Breast epithelium (tissue), 4 donors: ENCODE results near the gene GDF2. TPM values are rescaled to one million over a fixed set of nuclear protein-coding genes. Genes with fewer than 3 reads are reported as not detected.

Experiments used
- DNase-seq, 2 donors: peaks; one replicate each; pipeline ENCODE4 v3.0.0-alpha.2; 2019; ENCODE audit warnings: low spot score in 2 of 2
- H3K27ac ChIP-seq, 2 donors: fragments of 200-600 bp; sonication (generic) in 1 of 2; one replicate each; pipeline ENCODE4 v1.5.1; 2016 to 2019; ENCODE audit warnings: mild to moderate bottlenecking in 1 of 2
- H3K27me3 ChIP-seq, 2 donors: fragments of 200-600 bp; sonication (generic) in 1 of 2; one replicate each; pipeline versions ENCODE4 v1.5.1 to v1.6.0; 2017 to 2019; ENCODE audit warnings: control low read depth in 1 of 2, mild to moderate bottlenecking in 1 of 2
- H3K36me3 ChIP-seq: fragments of 200-600 bp; one replicate; pipeline ENCODE4 v1.5.1; 2019
- H3K4me1 ChIP-seq, 2 donors: fragments of 200-600 bp; sonication (generic); one replicate each; pipeline ENCODE4 v1.5.1; 2016 to 2019; ENCODE audit warnings: control low read depth in 1 of 2
- H3K4me3 ChIP-seq, 3 donors: fragments of 200-600 bp; sonication (generic); 1 replicate in 2 of 3; 2 replicates in 1 of 3; pipeline ENCODE4 v1.5.1; 2016 to 2019; ENCODE audit warnings: mild to moderate bottlenecking in 3 of 3, moderate library complexity in 2 of 3
- H3K9me3 ChIP-seq, 2 donors: fragments of 200-600 bp; sonication (generic) in 1 of 2; one replicate each; pipeline ENCODE4 v1.5.1; 2016 to 2019; ENCODE audit warnings: control low read depth in 1 of 2
- POLR2A ChIP-seq: fragments of 450-650 bp; IDR thresholded peaks from one replicate; pipeline ENCODE4 v1.6.1; 2016; ENCODE audit warnings: antibody characterized with exemption, mild to moderate bottlenecking, moderate library complexity
- POLR2AphosphoS5 ChIP-seq, 3 donors: sonication (generic); formaldehyde crosslinking; IDR thresholded peaks; one replicate each; pipeline ENCODE4 v1.6.1; 2017; ENCODE audit warnings: antibody characterized with exemption in 3 of 3
- intact Hi-C: fragments of 100-400 bp; cut with DNase I; formaldehyde crosslinking; loops from one replicate; pipeline ENCODE4 v1.15.1; 2023; ENCODE audit warnings: low total_unique reads
- total RNA-seq, 3 donors: library from RNA; depleted of rRNA; stranded (reverse); fragments of >200 nt; gene quantifications; one replicate each; pipeline ENCODE4 v1.1.0, GENCODE V29; 2016
- TF ChIP-seq, protein P1 (sequence below), 3 donors: fragments of 450-650 bp; IDR thresholded peaks; one replicate each; pipeline ENCODE4 v1.5.1; 2016 to 2017; ENCODE audit warnings: antibody characterized with exemption in 3 of 3, mild to moderate bottlenecking in 3 of 3, moderate library complexity in 3 of 3

The GDF2 gene
- total RNA-seq, 3 donors from 2014 or later: not detected

DNA sequence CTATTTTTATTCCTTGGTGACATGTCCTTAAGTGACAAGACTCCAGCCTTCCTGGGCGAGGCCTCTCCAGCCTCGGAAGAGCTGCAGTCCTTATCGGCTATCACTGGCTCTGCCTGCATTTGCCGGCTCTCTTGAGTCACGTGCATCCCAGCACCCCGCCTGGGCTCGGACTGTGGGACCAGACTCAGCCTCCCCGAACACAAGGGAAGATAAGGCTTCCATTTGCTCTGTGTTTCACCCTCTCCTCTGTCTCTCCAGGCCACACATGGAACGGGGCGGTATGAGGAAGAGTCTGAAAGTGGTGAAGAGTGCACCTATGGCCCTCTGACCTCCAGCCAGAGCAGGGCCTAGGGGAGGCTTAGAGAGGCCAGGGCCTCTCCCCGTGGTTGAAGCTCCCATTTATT lies 4.7 kb downstream of the GDF2 start:
- no peak for DNase-seq
- Histone ChIP-seq H3K4me1 (no peaks in the 10 kb centered on the region), H3K36me3 (no peaks in the 10 kb centered on the region), H3K9me3 (no peaks in the 10 kb centered on the region), H3K27me3 (no peaks in the 10 kb centered on the region), H3K27ac (no peak overlapping the region), H3K4me3 (no peak overlapping the region)
- TF ChIP-seq POLR2AphosphoS5 (IDR thresholded peaks at IDR 0.05) (no peak), POLR2A (no peak)
- TF ChIP-seq, protein P1, sequence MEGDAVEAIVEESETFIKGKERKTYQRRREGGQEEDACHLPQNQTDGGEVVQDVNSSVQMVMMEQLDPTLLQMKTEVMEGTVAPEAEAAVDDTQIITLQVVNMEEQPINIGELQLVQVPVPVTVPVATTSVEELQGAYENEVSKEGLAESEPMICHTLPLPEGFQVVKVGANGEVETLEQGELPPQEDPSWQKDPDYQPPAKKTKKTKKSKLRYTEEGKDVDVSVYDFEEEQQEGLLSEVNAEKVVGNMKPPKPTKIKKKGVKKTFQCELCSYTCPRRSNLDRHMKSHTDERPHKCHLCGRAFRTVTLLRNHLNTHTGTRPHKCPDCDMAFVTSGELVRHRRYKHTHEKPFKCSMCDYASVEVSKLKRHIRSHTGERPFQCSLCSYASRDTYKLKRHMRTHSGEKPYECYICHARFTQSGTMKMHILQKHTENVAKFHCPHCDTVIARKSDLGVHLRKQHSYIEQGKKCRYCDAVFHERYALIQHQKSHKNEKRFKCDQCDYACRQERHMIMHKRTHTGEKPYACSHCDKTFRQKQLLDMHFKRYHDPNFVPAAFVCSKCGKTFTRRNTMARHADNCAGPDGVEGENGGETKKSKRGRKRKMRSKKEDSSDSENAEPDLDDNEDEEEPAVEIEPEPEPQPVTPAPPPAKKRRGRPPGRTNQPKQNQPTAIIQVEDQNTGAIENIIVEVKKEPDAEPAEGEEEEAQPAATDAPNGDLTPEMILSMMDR (IDR thresholded peaks at IDR 0.05): no peak
- intact Hi-C loops: no loop called here

DNA sequence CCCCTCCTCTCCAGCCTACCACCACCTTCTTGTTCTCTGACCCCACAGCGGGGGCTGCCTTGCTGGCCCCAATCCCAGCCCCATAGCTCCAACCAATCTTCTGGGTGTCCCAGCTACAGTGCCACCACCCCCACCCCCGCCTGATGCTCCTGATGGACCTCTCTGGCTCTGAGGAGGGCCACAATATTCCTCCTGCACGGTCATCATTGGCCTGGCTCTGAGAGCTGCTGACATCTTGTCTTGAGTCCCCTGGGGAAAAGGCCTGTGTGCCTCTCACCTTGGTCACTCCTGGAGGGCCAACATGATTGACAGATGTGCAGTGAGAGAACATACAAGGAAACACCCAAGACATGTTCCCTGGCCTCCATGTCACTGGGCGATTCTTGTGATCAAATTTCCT lies 7.6 kb downstream of the GDF2 start:
- DNase-seq: no peak
- Histone ChIP-seq H3K36me3 (no peaks in the 10 kb centered on the region), H3K27me3 (no peaks in the 10 kb centered on the region), H3K4me3 (no peak overlapping the region), H3K4me1 (no peaks in the 10 kb centered on the region), H3K27ac (no peak overlapping the region), H3K9me3 (no peaks in the 10 kb centered on the region)
- TF ChIP-seq, protein P1 (IDR thresholded peaks at IDR 0.05): no peak
- TF ChIP-seq POLR2AphosphoS5 (IDR thresholded peaks at IDR 0.05): no peak
- no peak for TF ChIP-seq POLR2A
- intact Hi-C loops: no loop called here

DNA sequence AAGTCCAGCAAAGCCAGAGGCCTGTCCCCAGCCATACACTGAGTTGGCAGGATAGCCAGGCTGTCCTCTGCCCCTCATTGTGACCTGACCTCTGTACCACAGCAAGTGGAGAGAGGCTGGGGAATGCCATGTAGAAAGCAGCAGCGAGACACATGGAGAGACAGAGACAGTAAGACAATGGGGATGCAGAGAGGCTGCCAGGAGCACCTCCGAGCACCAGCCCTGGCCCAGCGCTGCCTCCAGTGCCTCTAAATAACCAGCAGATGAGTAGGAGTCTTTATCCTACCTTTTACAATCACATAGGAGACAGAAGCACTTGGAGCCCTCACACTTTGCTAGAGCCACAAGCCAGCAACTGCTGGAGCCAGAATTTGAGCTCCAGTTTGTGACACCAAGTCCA lies 8.1 kb downstream of the GDF2 start:
- TF ChIP-seq POLR2A (no peak), POLR2AphosphoS5 (IDR thresholded peaks at IDR 0.05) (no peak)
- TF ChIP-seq, protein P1 (IDR thresholded peaks at IDR 0.05): no peak
- no peak overlapping the region for H3K27ac ChIP-seq
- intact Hi-C loops: no loop called here
- no peak overlapping the region for H3K4me3 ChIP-seq
- H3K27me3 ChIP-seq: no peaks in the 10 kb centered on the region
- H3K4me1 ChIP-seq: no peaks in the 10 kb centered on the region
- DNase-seq: no peak
- H3K36me3 ChIP-seq: no peaks in the 10 kb centered on the region
- H3K9me3 ChIP-seq: no peaks in the 10 kb centered on the region

DNA sequence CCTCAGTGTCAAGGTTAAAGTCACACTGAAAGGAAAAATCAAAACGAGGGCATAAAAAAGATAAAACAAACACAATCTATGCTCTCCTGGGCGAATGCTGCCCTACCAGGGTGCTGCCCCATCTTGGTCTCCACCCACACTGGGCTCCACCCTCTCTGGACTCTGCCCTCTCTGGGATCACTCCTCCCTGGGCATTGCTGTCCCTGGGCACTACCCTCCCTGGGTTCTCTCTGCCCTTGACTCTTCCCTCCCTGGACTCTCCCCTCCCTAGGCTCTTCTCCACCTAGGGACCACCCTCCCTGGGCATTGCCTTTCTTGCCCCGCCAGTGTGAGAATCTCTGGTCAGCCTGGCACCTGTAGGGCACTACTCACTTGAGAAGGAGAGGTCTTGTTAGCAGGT lies 8.6 kb downstream of the GDF2 start:
- intact Hi-C loops: no loop called here
- Histone ChIP-seq H3K4me1 (no peaks in the 10 kb centered on the region), H3K27me3 (no peaks in the 10 kb centered on the region), H3K36me3 (no peaks in the 10 kb centered on the region), H3K4me3 (no peak overlapping the region), H3K27ac (no peak overlapping the region), H3K9me3 (no peaks in the 10 kb centered on the region)
- no peak for DNase-seq
- TF ChIP-seq POLR2AphosphoS5 (IDR thresholded peaks at IDR 0.05): no peak
- TF ChIP-seq, protein P1 (IDR thresholded peaks at IDR 0.05): no peak
- no peak for TF ChIP-seq POLR2A

GRCh38 chr10:47331491-47331890 lies 9.2 kb downstream of the GDF2 start:
- DNase-seq: no peak
- Histone ChIP-seq H3K4me3 (no peak overlapping the region), H3K36me3 (no peaks in the 10 kb centered on the region), H3K27ac (no peak overlapping the region), H3K4me1 (no peaks in the 10 kb centered on the region), H3K27me3 (no peaks in the 10 kb centered on the region), H3K9me3 (no peaks in the 10 kb centered on the region)
- no peak for TF ChIP-seq POLR2AphosphoS5 (IDR thresholded peaks at IDR 0.05)
- TF ChIP-seq, protein P1 (IDR thresholded peaks at IDR 0.05): no peak
- no peak for TF ChIP-seq POLR2A
- intact Hi-C loops: no loop called here
